Thyroid gland (tissue), 4 donors: ENCODE data around the gene CAMK1D. TPM values are rescaled to one million over a fixed set of nuclear protein-coding genes. Genes with fewer than 3 reads are reported as not detected.

Source experiments
- DNase-seq, 2 donors: peaks; one replicate each; pipeline ENCODE4 v3.0.0-alpha.2; 2019
- H3K27ac ChIP-seq, 3 donors: fragments of 200-600 bp; sonication (generic); 1 replicate in 2 of 3; 2 replicates in 1 of 3; pipeline ENCODE4 v1.5.1; 2016 to 2019; ENCODE audit warnings: mild to moderate bottlenecking in 1 of 3, moderate library complexity in 1 of 3
- H3K27me3 ChIP-seq: fragments of 200-600 bp; sonication (generic); one replicate; pipeline ENCODE4 v1.5.1; 2019
- H3K36me3 ChIP-seq, 2 donors: fragments of 200-600 bp; sonication (generic); one replicate each; pipeline ENCODE4 v1.5.1; 2016 to 2019
- H3K4me1 ChIP-seq, 2 donors: fragments of 200-600 bp; sonication (generic); one replicate each; pipeline ENCODE4 v1.5.1; 2017 to 2019
- H3K4me3 ChIP-seq, 3 donors: fragments of 200-600 bp; sonication (generic); replicated peaks in 1 of 3; 1 replicate in 2 of 3; 2 replicates in 1 of 3; pipeline ENCODE4 v1.5.1; 2016; ENCODE audit warnings: mild to moderate bottlenecking in 1 of 3
- H3K9me3 ChIP-seq: fragments of 200-600 bp; sonication (generic); one replicate; pipeline ENCODE4 v1.5.1; 2017
- POLR2A ChIP-seq, 2 donors: fragments of 450-650 bp; IDR thresholded peaks; one replicate each; pipeline ENCODE4 v1.6.1; 2017; ENCODE audit warnings: antibody characterized with exemption in 2 of 2, mild to moderate bottlenecking in 2 of 2, moderate library complexity in 1 of 2
- WGBS, 2 donors: methylation state at CpG; one replicate each; pipeline ENCODE4 v1.1.5; 2017; 5-methylcytosine and 5-hydroxymethylcytosine counted together
- intact Hi-C: fragments of 100-400 bp; cut with DNase I; formaldehyde crosslinking; loops from one replicate; pipeline ENCODE4 v1.15.1; 2023
- total RNA-seq, 4 donors: library from RNA; depleted of rRNA; stranded (reverse); fragments of >200 nt; gene quantifications; one replicate each; pipeline ENCODE4 v1.2.3, GENCODE V29; 2016
- TF ChIP-seq, protein P1 (sequence below), 6 experiments: fragments of 200-600 bp in 3 of 6; fragments of 450-650 bp in 3 of 6; sonication (generic) in 3 of 6; IDR thresholded peaks; one replicate each; pipeline ENCODE4 v1.5.1; 2016 to 2019; ENCODE audit warnings: antibody characterized with exemption in 6 of 6, mild to moderate bottlenecking in 2 of 6, inconsistent platforms in 1 of 6, moderate library complexity in 1 of 6

Gene CAMK1D
- total RNA-seq, 4 donors from 2014 or later: 12.2 to 29.6 (median 17.4) TPM

DNA sequence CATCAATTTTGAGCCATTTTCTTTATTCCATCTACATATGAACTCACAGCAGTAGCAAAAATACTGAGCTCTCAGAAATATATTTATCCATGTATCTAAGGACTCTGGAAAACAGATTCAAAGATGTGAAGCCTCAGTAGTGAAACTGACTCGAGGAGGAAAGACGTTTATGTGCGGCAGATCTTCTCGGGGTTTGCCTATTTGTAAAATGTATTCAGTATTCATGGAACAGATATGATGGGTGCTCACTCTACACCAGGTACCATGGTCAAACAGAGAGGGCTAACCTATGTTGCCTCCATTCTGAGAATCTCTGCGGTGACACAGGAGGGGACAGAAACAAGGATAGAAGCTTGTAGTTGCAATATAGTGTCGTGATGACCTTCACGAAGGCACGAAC is 93.7 kb downstream of the CAMK1D start:
- intact Hi-C loops: no loop called here
- H3K27ac ChIP-seq: no peak overlapping the region
- TF ChIP-seq, protein P1, sequence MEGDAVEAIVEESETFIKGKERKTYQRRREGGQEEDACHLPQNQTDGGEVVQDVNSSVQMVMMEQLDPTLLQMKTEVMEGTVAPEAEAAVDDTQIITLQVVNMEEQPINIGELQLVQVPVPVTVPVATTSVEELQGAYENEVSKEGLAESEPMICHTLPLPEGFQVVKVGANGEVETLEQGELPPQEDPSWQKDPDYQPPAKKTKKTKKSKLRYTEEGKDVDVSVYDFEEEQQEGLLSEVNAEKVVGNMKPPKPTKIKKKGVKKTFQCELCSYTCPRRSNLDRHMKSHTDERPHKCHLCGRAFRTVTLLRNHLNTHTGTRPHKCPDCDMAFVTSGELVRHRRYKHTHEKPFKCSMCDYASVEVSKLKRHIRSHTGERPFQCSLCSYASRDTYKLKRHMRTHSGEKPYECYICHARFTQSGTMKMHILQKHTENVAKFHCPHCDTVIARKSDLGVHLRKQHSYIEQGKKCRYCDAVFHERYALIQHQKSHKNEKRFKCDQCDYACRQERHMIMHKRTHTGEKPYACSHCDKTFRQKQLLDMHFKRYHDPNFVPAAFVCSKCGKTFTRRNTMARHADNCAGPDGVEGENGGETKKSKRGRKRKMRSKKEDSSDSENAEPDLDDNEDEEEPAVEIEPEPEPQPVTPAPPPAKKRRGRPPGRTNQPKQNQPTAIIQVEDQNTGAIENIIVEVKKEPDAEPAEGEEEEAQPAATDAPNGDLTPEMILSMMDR (IDR thresholded peaks at IDR 0.05): no peak
- TF ChIP-seq POLR2A (IDR thresholded peaks at IDR 0.05): no peak

DNA sequence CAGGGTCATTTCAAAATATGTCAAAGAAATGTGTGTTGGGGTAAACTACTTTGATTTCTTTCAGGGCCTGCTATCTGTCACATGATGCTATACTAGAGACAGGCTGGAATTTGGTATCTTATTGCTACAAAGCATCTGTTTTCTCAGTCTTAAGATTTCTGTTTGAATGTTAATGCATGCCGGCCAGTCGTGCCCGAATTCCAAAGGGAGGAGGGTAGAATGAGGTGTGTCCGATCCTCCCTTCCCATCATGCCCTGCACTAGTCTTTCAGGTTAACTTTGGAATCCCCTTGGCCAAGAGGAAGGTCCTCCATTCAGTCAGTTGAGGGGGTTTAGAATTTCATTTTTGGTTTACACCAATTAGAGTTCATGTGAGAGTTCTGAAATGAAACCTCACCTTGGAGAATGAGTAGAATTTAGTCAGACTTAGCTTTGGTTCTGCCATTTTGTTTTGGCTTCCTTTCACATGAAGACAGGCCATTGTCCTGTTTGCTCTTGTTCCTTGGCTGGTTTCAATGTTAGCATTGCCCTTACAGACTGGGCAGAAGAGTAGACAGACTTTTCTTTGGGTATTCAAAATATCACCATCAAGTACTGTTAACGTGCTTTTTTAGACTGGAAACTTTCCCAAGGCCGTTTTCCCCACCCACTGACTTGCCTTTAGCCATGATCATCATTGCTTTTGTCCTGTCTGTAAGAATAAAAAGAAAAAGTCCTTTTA is 95.8 kb downstream of the CAMK1D start:
- Histone ChIP-seq H3K36me3 (no peaks in the 10 kb centered on the region), H3K27me3 (no peaks in the 10 kb centered on the region), H3K9me3 (no peaks in the 10 kb centered on the region), H3K4me3 (no peak overlapping the region), H3K27ac (peak overlapping the region in 1 of 3 donors; percentile 15), H3K4me1 (peaks cover 7 to 18% of the 10 kb centered on the region in 2 donors)
- 46 to 51% methylated on average over 6 of the region's 6 CpGs for WGBS, 2 donors
- peak in 1 of 2 donors; percentile 31 for DNase-seq
- TF ChIP-seq, protein P1 (IDR thresholded peaks at IDR 0.05): no peak
- no peak for TF ChIP-seq POLR2A (IDR thresholded peaks at IDR 0.05)
- intact Hi-C loops: no loop called here

More for the DNA sequence above, 93.7 kb downstream of the CAMK1D start:
- H3K36me3 ChIP-seq: no peaks in the 10 kb centered on the region
- peaks cover 3 to 9% of the 10 kb centered on the region in 2 donors for H3K4me1 ChIP-seq
- no peak for DNase-seq
- 97 to 98% methylated on average over 8 of the region's 8 CpGs for WGBS, 2 donors
- no peaks in the 10 kb centered on the region for H3K9me3 ChIP-seq
- no peak overlapping the region for H3K4me3 ChIP-seq
- H3K27me3 ChIP-seq: no peaks in the 10 kb centered on the region

DNA sequence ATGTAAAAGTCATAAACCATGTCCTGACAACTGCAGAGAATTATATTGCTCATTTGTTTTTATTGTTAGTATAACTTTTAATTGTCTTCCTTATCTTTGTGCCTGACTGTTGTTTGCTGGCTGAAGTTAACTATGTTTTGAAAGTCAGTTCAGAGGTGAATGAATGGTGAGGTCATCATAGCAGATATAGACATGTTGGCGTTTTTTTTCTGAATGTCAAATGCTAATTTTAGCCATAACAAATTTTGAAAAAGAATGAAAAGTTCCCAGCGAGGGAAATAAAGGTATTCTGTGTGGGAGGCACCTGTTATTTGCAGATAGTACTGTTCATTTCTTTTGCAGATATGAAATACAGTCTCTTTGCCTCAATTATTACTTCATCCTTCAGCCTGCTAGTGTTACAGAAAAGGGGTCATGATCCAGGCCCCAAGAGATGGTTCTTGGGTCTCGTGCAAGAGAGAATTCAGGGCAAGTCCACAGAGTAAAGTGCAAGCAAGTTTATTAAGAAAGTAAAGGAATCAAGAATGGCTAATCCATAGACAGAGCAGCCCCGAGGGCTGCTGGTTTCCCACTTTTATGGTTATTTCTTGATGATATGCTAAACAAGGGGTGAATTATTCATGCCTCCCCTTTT is 96.5 kb downstream of the CAMK1D start:
- H3K4me3 ChIP-seq: no peak overlapping the region
- H3K4me1 ChIP-seq: peaks cover 7 to 18% of the 10 kb centered on the region in 2 donors
- no peak for DNase-seq
- no peaks in the 10 kb centered on the region for H3K36me3 ChIP-seq
- H3K27ac ChIP-seq: no peak overlapping the region
- intact Hi-C loops: no loop called here
- TF ChIP-seq POLR2A (IDR thresholded peaks at IDR 0.05): no peak
- TF ChIP-seq, protein P1 (IDR thresholded peaks at IDR 0.05): no peak
- whole genome bisulfite sequencing, 2 donors: 74 to 76% methylated on average over 4 of the region's 4 CpGs
- H3K27me3 ChIP-seq: no peaks in the 10 kb centered on the region
- H3K9me3 ChIP-seq: no peaks in the 10 kb centered on the region

DNA sequence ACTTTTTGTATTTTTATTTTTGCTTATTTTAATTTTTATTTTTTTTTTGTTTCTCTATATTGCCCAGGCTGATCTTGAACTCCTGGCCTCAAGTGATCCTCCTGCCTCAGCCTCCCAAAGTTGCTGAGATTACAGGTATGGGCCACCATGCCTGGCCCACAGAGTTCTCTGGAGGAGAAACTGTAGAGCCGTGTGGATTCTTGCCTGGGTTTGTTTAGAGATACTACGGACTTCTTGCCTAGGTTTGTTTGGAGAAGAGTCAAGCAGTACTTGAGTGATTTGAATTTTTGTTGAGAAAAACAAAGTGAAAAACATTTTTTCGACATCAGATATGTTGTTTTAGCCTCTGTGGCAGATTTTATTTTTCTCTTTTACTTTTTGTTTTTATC is 99.0 kb downstream of the CAMK1D start:
- intact Hi-C loops: no loop called here
- Histone ChIP-seq H3K27ac (peak overlapping the region in 2 of 3 donors; percentile 48 to 54), H3K4me1 (peaks cover 7 to 18% of the 10 kb centered on the region in 2 donors), H3K9me3 (no peaks in the 10 kb centered on the region), H3K36me3 (no peaks in the 10 kb centered on the region), H3K27me3 (no peaks in the 10 kb centered on the region), H3K4me3 (no peak overlapping the region)
- 28 to 34% methylated on average over 3 of the region's 3 CpGs for whole genome bisulfite sequencing, 2 donors
- TF ChIP-seq, protein P1 (IDR thresholded peaks at IDR 0.05): no peak
- no peak for TF ChIP-seq POLR2A (IDR thresholded peaks at IDR 0.05)
- DNase-seq: no peak
